Gastroesophageal sphincter (tissue), 4 donors: Measurements from ENCODE around the gene PDZK1. TPM values are rescaled to one million over a fixed set of nuclear protein-coding genes. Genes with fewer than 3 reads are reported as not detected.

Experiments
- total RNA-seq, 4 donors: library from RNA; depleted of rRNA; stranded (reverse); fragments of >200 nt; gene quantifications; one replicate each; pipeline ENCODE4 v1.1.0, GENCODE V29; 2016

PDZK1 gene
- total RNA-seq, 4 donors from 2014 or later: 0.46 to 0.87 TPM; not detected in 2

Other genes with a start within 250 kb of the PDZK1 start
- 10 to 100 TPM; 14.6 to 34.6 (median 28.6) TPM for gene GPR89A, start 99.4 kb downstream of the PDZK1 start, total RNA-seq
- gene CD160, start 12.1 kb upstream of the PDZK1 start, total RNA-seq: 1 to 10 TPM in 1 of 4 donors, under 1 TPM in 1, not detected in 2; 0.23 to 1.0 TPM
- 10 to 100 TPM; 34.3 to 54.9 (median 39.9) TPM for gene RNF115, start 116.7 kb upstream of the PDZK1 start, total RNA-seq
- gene POLR3C, start 116.8 kb upstream of the PDZK1 start, total RNA-seq: 10 to 100 TPM; 24.8 to 37.7 (median 29.9) TPM
- gene NUDT17, start 138.3 kb upstream of the PDZK1 start, total RNA-seq: 1 to 10 TPM in 3 of 4 donors, under 1 TPM in 1; 0.40 to 3.5 (median 2.2) TPM
- gene PIAS3, start 151.7 kb upstream of the PDZK1 start, total RNA-seq: 10 to 100 TPM; 14.0 to 26.0 (median 19.2) TPM
- gene ANKRD35, start 178.5 kb upstream of the PDZK1 start, total RNA-seq: 10 to 100 TPM in 1 of 4 donors, 1 to 10 TPM in 3; 5.2 to 13.7 (median 7.9) TPM
- gene ITGA10, start 202.7 kb upstream of the PDZK1 start, total RNA-seq: 1 to 10 TPM; 4.9 to 7.1 (median 5.2) TPM
- gene PEX11B, start 211.3 kb upstream of the PDZK1 start, total RNA-seq: 10 to 100 TPM; 22.1 to 29.1 (median 28.1) TPM
- gene RBM8A, start 220.1 kb upstream of the PDZK1 start, total RNA-seq: 100 to 1,000 TPM in 3 of 4 donors, 10 to 100 TPM in 1; 75.7 to 135 (median 117) TPM